Endometrial microvascular endothelial cells (primary cell): ENCODE results near the gene OPRD1. TPM values are rescaled to one million over a fixed set of nuclear protein-coding genes. Genes with fewer than 3 reads are reported as not detected.

Experiments
- in situ Hi-C: cut with HindIII; loops from 2 replicates; pipeline ENCODE4 v1.10.0; 2017; ENCODE audit warnings: low sequenced_read_pairs, low pct_unique_long_range_greater_than_20kb; ENCODE audit errors: inconsistent ontology term
- total RNA-seq: library from RNA; depleted of rRNA; stranded (reverse); fragments of >200 nt; gene quantifications from one replicate; pipeline ENCODE4 v1.2.3, GENCODE V29; 2015; ENCODE audit errors: inconsistent ontology term

OPRD1 gene
- total RNA-seq, 1 donor from 2014 or later: not detected

- in situ Hi-C loops: no loop called here
Observed at GRCh38 chr1:28894785-28895184, 82.8 kb downstream of the OPRD1 start.

- in situ Hi-C loops: no loop called here
Observed at GRCh38 chr1:28895896-28896608, 84.1 kb downstream of the OPRD1 start.

- in situ Hi-C loops: no loop called here
Observed at GRCh38 chr1:28896609-28896986, 84.6 kb downstream of the OPRD1 start.

- in situ Hi-C loops: no loop called here
Observed at GRCh38 chr1:28897789-28898188, 85.8 kb downstream of the OPRD1 start.

GRCh38 chr1:28898405-28898881, 86.5 kb downstream of the OPRD1 start:
- in situ Hi-C loops: no loop called here

- in situ Hi-C loops: no loop called here
Observed at GRCh38 chr1:28899267-28899666, 87.3 kb downstream of the OPRD1 start.

GRCh38 chr1:28900562-28900961, 88.6 kb downstream of the OPRD1 start:
- in situ Hi-C loops: no loop called here

GRCh38 chr1:28902738-28903137, 90.8 kb downstream of the OPRD1 start:
- in situ Hi-C loops: no loop called here

GRCh38 chr1:28905921-28906666, 94.1 kb downstream of the OPRD1 start:
- in situ Hi-C loops: no loop called here

GRCh38 chr1:28909198-28909597, 97.2 kb downstream of the OPRD1 start:
- in situ Hi-C loops: no loop called here

GRCh38 chr1:28910379-28911115, 98.6 kb downstream of the OPRD1 start:
- in situ Hi-C loops: no loop called here

- in situ Hi-C loops: no loop called here
Observed at GRCh38 chr1:28913786-28914227, 101.8 kb downstream of the OPRD1 start.

GRCh38 chr1:28914228-28915030, 102.5 kb downstream of the OPRD1 start, which contains the start of gene EPB41:
Gene EPB41, plus strand, starts transcription at chr1:28914569. Its CDS starts 72,869 bp downstream, at chr1:28987438.
- in situ Hi-C loops: no loop called here

- in situ Hi-C loops: no loop called here
Observed at GRCh38 chr1:28915031-28915895, 103.3 kb downstream of the OPRD1 start.

GRCh38 chr1:28917757-28918118, 105.8 kb downstream of the OPRD1 start:
- in situ Hi-C loops: no loop called here
